GM18520 (cell line): Measurements from ENCODE around the gene NDUFS8.

Experiments used
- ATAC-seq: cut with Tn5 transposase; IDR thresholded peaks from one replicate; pipeline ENCODE4 v1.9.1; 2021; ENCODE audit not compliant: unreplicated experiment

The NDUFS8 gene

DNA sequence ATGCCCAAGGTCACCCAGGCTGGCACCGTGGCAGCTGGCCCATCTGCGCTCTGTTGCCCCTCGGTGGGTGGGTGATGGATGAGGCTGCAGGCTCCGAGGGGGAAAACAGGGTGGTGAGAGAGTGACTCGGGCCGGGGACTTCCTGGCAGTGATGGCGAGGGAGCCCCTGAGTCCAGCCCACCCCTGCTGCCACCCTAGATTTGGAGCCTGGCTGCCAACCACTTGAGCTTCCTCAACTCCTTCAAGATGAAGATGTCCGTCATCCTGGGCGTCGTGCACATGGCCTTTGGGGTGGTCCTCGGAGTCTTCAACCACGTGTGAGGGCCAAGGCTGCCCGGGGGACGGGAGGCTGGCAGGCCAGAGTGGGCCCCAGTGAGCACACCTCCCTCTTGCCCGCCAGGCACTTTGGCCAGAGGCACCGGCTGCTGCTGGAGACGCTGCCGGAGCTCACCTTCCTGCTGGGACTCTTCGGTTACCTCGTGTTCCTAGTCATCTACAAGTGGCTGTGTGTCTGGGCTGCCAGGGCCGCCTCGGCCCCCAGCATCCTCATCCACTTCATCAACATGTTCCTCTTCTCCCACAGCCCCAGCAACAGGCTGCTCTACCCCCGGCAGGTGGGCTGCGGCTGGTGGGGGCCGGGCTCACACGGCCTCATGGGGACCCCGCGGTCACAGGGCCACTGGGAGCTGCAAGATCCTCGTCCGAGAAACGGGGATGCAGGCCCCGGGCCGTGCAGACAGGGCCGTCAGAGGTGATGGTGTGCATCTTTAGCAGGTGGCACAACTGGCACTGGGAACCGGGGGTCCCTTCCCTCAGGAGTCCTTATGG is 18.4 kb downstream of the NDUFS8 start:
- ATAC-seq = no peak

DNA sequence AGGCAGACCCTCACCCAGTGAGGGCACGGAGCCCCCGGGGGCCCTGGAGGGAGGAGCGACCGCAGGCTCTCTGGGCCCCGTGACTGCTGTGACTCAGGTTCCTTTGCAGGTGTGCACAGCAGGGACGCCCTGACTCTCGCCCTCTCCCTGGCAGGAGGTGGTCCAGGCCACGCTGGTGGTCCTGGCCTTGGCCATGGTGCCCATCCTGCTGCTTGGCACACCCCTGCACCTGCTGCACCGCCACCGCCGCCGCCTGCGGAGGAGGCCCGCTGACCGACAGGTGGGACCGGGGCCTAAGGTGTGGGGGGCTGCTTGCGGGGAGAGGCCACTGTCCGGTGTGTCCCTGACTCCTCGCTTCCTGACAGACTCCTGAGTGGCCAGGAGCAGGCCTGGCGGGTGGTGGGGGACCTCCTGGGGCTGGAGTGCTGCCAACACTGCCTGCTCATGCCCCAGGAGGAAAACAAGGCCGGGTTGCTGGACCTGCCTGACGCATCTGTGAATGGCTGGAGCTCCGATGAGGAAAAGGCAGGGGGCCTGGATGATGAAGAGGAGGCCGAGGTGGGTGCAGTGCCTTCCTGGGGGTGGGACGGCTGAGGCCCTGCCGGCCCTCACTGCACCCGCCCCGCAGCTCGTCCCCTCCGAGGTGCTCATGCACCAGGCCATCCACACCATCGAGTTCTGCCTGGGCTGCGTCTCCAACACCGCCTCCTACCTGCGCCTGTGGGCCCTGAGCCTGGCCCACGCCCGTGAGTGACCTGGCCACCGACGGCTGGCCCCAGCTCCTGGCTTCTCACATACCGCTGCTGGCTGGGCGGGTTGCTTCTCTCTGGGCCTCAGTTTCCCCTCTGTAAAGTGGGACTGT is 19.3 kb downstream of the NDUFS8 start:
- ATAC-seq = no peak

DNA sequence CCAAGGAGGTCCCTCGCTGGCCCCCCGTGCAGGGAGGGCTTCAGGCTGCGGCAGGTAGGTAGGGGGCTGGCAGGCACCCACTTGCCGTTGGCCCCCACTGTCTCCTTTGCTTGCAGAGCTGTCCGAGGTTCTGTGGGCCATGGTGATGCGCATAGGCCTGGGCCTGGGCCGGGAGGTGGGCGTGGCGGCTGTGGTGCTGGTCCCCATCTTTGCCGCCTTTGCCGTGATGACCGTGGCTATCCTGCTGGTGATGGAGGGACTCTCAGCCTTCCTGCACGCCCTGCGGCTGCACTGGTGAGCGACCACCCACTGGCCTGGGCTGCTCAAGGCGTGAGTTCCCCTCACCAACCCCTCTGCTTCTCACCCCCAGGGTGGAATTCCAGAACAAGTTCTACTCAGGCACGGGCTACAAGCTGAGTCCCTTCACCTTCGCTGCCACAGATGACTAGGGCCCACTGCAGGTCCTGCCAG is 19.9 kb downstream of the NDUFS8 start:
- ATAC-seq = no peak

DNA sequence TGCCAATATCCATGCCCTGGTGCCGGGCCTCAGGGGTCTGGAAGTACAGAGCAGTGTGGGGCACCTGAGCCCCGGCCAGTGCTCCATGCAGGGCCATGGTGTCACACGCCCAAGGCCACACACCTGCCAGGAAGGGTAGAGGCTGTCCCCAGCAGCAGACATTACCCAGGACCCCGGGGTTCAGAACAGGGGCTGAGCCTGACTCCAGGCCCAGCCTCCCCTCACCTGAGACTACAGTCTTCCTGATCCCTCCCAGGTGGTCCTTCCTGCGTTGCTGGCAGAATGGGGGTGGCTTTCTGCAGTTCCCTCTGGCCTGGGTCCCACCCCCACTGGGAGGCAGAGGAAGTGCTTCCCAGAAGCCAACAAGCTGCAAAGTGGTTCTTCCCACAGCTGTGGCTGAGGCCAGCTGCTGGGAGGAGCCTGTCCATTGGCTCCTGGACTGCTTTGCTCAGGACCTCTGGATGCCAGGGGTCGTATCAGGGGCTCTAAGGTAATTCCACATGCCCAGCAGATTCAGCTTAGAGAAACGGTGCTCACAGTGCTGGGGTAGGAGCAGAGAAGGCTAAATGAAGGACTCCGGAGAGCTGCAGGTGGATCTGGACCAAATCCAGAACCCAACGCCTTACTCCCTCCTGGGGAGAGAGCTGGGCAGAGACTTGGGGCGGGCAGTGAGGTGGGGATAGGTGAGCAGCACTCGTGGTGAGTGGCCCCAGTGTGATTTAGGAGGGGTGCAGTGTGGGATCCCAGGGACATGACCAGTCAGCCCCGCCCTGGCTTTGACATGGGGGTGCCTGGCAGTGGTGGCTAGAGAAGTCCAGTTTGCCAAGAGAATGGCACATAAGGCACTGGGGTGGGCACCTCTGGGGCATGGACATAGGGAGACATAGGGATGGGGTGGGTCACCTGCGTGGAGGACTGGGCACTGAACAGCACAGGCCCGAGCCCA is 21.0 kb downstream of the NDUFS8 start:
- ATAC-seq = no peak

- ATAC-seq = no peak
These were observed 21.8 kb downstream of the NDUFS8 start for GRCh38 chr11:68052137-68052873.

GRCh38 chr11:68053117-68053516 is 22.6 kb downstream of the NDUFS8 start:
- ATAC-seq = no peak

DNA sequence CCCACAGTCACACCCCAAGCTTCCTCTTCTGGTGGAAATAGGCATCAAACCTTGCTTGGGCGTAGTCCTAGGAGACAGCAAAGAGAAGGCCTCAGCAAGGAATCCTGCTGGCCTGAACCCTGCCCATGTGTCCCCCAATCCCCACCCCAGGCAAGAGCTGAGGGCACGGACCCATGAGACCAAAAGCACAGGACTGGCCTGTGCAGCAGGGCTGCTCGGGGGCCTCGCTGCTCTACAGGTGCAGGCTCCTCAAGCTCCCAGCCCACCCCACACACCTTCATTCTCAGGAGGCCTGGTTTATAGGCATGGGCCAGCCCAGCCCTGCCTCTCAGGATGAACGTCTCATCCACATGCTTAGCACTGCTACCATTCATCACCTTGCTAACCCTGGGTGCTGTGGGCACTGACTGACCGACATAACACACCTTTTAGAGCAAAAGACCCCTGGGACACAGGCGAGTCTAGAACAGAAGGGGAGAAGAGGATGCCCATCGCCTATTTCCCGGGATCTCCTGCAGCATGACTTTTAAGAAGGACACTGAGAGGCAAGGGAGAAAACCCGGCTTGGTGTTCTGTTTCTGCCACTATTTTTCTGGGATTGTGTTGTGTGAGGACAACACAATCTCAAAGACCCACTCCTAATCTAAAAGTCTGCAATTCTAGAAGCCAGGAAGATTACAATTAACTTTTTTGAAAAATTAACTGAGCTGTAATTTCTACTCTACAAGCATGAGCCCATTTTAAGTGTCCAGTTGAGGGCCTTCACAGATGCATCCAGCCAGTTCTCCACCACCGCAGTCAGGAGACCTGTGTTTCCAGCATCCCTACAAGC is 23.7 kb downstream of the NDUFS8 start:
- no peak for ATAC-seq

DNA sequence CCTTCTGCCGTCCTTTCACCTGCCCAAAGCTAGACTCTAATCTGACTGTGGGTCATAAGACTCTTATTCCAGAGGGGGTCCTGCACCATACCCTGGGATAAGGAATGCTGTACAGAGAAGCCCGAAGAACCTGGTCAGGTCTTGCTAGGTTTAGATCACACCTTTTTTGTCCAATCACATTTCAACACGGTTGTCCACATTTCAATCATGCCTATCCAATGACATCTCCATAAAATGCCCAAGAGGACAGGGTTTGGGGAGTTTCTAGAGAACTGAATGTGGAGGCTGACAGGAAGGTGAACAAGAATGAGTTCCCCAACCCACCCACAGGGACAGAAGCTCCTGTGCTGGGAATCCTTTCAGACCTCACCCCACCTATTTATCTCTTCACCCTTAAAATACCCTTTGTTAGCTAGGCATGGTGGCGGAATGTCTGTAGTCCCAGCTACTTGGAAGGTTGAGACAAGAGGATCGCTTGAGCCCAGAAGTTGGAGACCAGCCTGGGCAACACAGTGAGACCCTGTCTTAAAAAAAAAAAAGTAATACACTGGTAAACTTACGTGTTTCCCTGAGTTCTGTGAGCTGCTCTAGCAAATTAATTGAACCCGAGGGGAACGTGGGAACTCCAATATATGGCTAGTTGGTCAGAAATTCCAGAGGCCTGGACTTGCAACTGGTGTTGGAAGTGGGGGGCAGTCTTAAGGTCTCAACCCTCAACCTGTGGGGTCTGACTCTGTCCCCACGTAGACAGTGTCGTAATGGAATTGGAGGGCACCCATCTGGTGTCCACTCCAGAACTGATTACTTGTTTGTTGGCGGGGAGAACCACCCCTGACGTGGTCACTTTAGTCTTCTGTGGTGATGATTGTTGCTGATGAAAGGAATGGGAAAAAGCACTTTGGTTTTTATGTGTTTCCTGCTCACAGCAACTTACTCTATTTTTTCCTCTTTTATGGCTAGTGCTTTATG is 26.1 kb downstream of the NDUFS8 start:
- no peak for ATAC-seq

DNA sequence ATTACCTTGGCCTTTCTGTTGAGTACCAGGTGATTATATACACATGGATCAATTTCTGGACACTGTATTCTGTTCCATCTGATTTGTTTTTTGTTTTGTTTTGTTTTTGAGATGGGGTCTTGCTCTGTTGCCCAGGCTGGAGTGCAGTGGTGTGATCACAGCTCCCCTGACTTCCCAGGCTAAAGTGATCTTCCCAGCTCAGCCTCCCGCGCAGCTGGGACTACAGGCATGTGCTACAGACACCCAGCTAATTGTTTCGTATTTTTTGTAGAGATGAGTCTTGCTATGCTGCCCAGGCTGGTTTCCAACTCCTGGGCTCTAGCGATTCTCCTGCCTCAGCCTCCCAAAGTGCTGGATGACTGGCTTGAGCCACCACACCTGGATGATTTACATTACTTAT is 27.3 kb downstream of the NDUFS8 start:
- no peak for ATAC-seq

DNA sequence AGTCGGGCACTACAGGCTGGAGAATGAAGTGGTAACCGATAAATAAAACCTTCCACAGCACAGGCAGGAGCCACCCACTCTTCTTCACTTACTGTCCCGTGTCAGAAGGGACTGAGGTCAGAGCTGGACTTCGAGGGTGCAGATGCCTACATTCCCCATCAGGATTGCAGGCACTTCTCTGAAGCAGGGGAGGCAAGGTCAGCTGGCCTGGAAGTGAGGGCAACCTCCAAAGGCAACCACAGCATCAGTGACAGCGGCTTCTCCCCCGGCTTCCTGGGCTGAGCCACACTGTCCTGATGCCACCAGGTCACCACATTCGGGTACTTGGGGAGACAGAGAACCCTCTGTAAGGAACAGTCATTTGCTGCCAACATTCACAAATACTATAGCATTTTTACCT is 31.0 kb downstream of the NDUFS8 start:
- no peak for ATAC-seq

DNA sequence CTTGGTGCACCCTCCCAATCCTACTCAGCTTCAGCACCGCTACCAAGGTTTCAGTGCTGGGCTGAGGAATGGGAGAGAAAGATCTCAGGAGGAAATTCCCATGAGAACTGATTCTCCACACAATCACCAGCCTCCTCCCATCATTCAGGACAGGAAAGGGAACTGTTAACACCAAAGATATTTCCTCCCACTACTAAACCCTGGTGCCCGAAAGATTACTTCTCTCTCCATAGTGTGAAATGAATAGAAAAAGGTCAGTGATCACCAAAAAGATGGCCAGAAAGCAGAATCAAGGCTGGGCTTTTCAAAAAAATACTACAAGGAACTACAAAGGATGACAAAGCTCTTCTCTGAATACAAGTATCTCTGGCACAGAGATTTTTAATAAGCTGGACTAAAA is 34.4 kb downstream of the NDUFS8 start:
- ATAC-seq = no peak

GRCh38 chr11:68065841-68066240 is 35.4 kb downstream of the NDUFS8 start:
- no peak for ATAC-seq

GRCh38 chr11:68066742-68067141 is 36.3 kb downstream of the NDUFS8 start:
- no peak for ATAC-seq

DNA sequence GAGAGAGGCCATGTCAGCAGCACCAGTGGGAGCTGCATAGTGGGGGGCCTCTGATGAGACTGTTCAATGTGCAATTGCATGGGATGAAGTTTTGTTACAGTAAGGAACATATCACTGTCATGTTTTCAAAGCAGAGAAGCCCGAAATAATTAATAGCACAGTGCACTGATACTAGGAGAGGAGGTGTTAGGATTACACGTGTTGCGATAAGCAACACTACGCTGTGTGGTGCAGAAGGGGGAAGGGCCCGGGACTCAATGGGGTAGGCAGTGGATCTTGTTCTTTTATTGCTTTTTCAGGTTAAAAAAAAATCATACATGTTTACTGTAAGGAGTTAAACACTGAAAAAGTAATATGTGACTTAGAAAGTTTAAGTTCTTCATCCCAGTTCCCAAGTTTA is 37.5 kb downstream of the NDUFS8 start:
- ATAC-seq = no peak

- ATAC-seq = no peak
These were observed 41.0 kb downstream of the NDUFS8 start for GRCh38 chr11:68071281-68072048.

- no peak for ATAC-seq
These were observed 44.3 kb downstream of the NDUFS8 start for GRCh38 chr11:68074584-68075352.
